HG03520 (cell line): ENCODE data around the gene DYSF.
"Not testable (repeated sequence)": the region's sequence is repeated elsewhere in the genome, so short reads cannot be mapped to it uniquely, and the experiment has no call there.

ENCODE experiments used
- ATAC-seq: cut with Tn5 transposase; IDR thresholded peaks from one replicate; pipeline ENCODE4 v1.9.1; 2021; ENCODE audit warnings: mild to moderate bottlenecking, moderate library complexity; ENCODE audit not compliant: unreplicated experiment

DYSF gene

GRCh38 chr2:71453404-71454220, at the start of gene DYSF:
DYSF (plus strand) TSS chr2:71453561.
- no peak for ATAC-seq

- no peak for ATAC-seq
Observed at GRCh38 chr2:71409611-71410010, 43.8 kb upstream of the DYSF start.

- ATAC-seq, result no peak
Observed at GRCh38 chr2:71410696-71411095, 42.7 kb upstream of the DYSF start.

GRCh38 chr2:71416866-71417265, 36.5 kb upstream of the DYSF start:
- not testable (repeated sequence) for ATAC-seq

- ATAC-seq, result no peak
Observed at GRCh38 chr2:71417300-71418202, 35.8 kb upstream of the DYSF start.

- ATAC-seq, result no peak
Observed at GRCh38 chr2:71419145-71419544, 34.2 kb upstream of the DYSF start.

- ATAC-seq, result no peak
Observed at GRCh38 chr2:71419976-71420375, 33.4 kb upstream of the DYSF start.

- ATAC-seq, result no peak
Observed at GRCh38 chr2:71422786-71423185, 30.6 kb upstream of the DYSF start.

- ATAC-seq, result no peak
Observed at GRCh38 chr2:71423817-71424420, 29.4 kb upstream of the DYSF start.

- ATAC-seq, result no peak
Observed at GRCh38 chr2:71426721-71427120, 26.6 kb upstream of the DYSF start.

- ATAC-seq, result no peak
Observed at GRCh38 chr2:71428472-71429383, 24.6 kb upstream of the DYSF start.

- ATAC-seq, result not testable (repeated sequence)
Observed at GRCh38 chr2:71445142-71445541, 8.2 kb upstream of the DYSF start.

GRCh38 chr2:71446505-71446904, 6.9 kb upstream of the DYSF start:
- no peak for ATAC-seq

- ATAC-seq, result no peak
Observed at GRCh38 chr2:71449343-71449742, 4.0 kb upstream of the DYSF start.

GRCh38 chr2:71451705-71452104, 1.7 kb upstream of the DYSF start:
- no peak for ATAC-seq

GRCh38 chr2:71452565-71452964, 796 bp upstream of the DYSF start:
- ATAC-seq, result no peak

GRCh38 chr2:71454221-71455010, 1.1 kb downstream of the DYSF start:
- ATAC-seq, result no peak

GRCh38 chr2:71455011-71455740, 1.8 kb downstream of the DYSF start:
- ATAC-seq, result no peak
